Mesothelial cell of epicardium (in vitro differentiated cells): ENCODE measurements around the gene PRKN. TPM values are rescaled to one million over a fixed set of nuclear protein-coding genes. Genes with fewer than 3 reads are reported as not detected.

Source experiments
- DNase-seq, 2 experiments: peaks; one replicate each; pipeline ENCODE4 v3.0.0; 2021; ENCODE audit warnings: low spot score in 2 of 2; ENCODE audit not compliant: unreplicated experiment in 2 of 2
- H3K27ac Mint-ChIP-seq: 2 replicates; pipeline ENCODE4 v1.8.0; 2021; ENCODE audit warnings: mixed read lengths
- H3K27me3 Mint-ChIP-seq: 2 replicates; pipeline ENCODE4 v1.8.0; 2021; ENCODE audit warnings: low read depth, mixed read lengths
- H3K36me3 Mint-ChIP-seq: 2 replicates; pipeline ENCODE4 v1.8.0; 2021; ENCODE audit warnings: mixed read lengths
- H3K4me1 Mint-ChIP-seq: 2 replicates; pipeline ENCODE4 v1.8.0; 2021; ENCODE audit warnings: mixed read lengths
- H3K4me3 Mint-ChIP-seq: 2 replicates; pipeline ENCODE4 v1.8.0; 2021; ENCODE audit warnings: mild to moderate bottlenecking, moderate library complexity, mixed read lengths
- H3K9me3 Mint-ChIP-seq: 2 replicates; pipeline ENCODE4 v1.8.0; 2021; ENCODE audit warnings: mixed read lengths
- CTCF ChIP-seq: fragments of 200-600 bp; sonication (generic); IDR thresholded peaks from one replicate; pipeline ENCODE4 v1.5.0; 2021; ENCODE audit warnings: antibody characterized with exemption; ENCODE audit not compliant: unreplicated experiment
- total RNA-seq: library from RNA; stranded (reverse); gene quantifications from 3 replicates; pipeline ENCODE4 v1.2.1, GENCODE V29; 2021

PRKN gene
- total RNA-seq, 1 donor from 2014 or later = 7.6 TPM

- Mint-ChIP-seq H3K9me3 (peaks cover 4% of the 10 kb centered on the region), H3K4me1 (no peaks in the 10 kb centered on the region), H3K27ac (no peak overlapping the region), H3K4me3 (no peak overlapping the region), H3K27me3 (no peaks in the 10 kb centered on the region), H3K36me3 (no peaks in the 10 kb centered on the region)
- no peak for DNase-seq
- TF ChIP-seq CTCF = no peak
Measured at GRCh38 chr6:161356167-161356854, 1371.3 kb downstream of the PRKN start.

GRCh38 chr6:161355696-161356095 lies 1371.9 kb downstream of the PRKN start:
- Mint-ChIP-seq H3K9me3 (no peaks in the 10 kb centered on the region), H3K36me3 (no peaks in the 10 kb centered on the region), H3K4me3 (no peak overlapping the region), H3K27ac (no peak overlapping the region), H3K27me3 (no peaks in the 10 kb centered on the region), H3K4me1 (no peaks in the 10 kb centered on the region)
- no peak for DNase-seq
- TF ChIP-seq CTCF = no peak

GRCh38 chr6:161354956-161355355 lies 1372.6 kb downstream of the PRKN start:
- H3K36me3 Mint-ChIP-seq = no peaks in the 10 kb centered on the region
- TF ChIP-seq CTCF = no peak
- H3K4me3 Mint-ChIP-seq = no peak overlapping the region
- H3K27me3 Mint-ChIP-seq = no peaks in the 10 kb centered on the region
- no peak for DNase-seq
- no peaks in the 10 kb centered on the region for H3K4me1 Mint-ChIP-seq
- H3K27ac Mint-ChIP-seq = no peak overlapping the region
- H3K9me3 Mint-ChIP-seq = no peaks in the 10 kb centered on the region

GRCh38 chr6:161354276-161354840 lies 1373.2 kb downstream of the PRKN start:
- Mint-ChIP-seq H3K27ac (no peak overlapping the region), H3K9me3 (no peaks in the 10 kb centered on the region), H3K27me3 (no peaks in the 10 kb centered on the region), H3K4me1 (no peaks in the 10 kb centered on the region), H3K4me3 (no peak overlapping the region), H3K36me3 (no peaks in the 10 kb centered on the region)
- no peak for DNase-seq
- no peak for TF ChIP-seq CTCF

GRCh38 chr6:161353208-161353613 lies 1374.4 kb downstream of the PRKN start:
- no peak for TF ChIP-seq CTCF
- Mint-ChIP-seq H3K27ac (no peak overlapping the region), H3K27me3 (no peaks in the 10 kb centered on the region), H3K4me3 (no peak overlapping the region), H3K9me3 (no peaks in the 10 kb centered on the region), H3K36me3 (no peaks in the 10 kb centered on the region), H3K4me1 (no peaks in the 10 kb centered on the region)
- DNase-seq = no peak

- H3K27ac Mint-ChIP-seq = no peak overlapping the region
- H3K36me3 Mint-ChIP-seq = no peaks in the 10 kb centered on the region
- no peaks in the 10 kb centered on the region for H3K27me3 Mint-ChIP-seq
- no peaks in the 10 kb centered on the region for H3K9me3 Mint-ChIP-seq
- TF ChIP-seq CTCF = no peak
- DNase-seq = no peak
- H3K4me3 Mint-ChIP-seq = no peak overlapping the region
- H3K4me1 Mint-ChIP-seq = no peaks in the 10 kb centered on the region
Measured at GRCh38 chr6:161351858-161352257, 1375.7 kb downstream of the PRKN start.
